Endothelial cell of umbilical vein (primary cell): ENCODE data around the gene LONP2. TPM values are rescaled to one million over a fixed set of nuclear protein-coding genes. Genes with fewer than 3 reads are reported as not detected.

Experiments used
- BruUV-seq: library from RNA; stranded (reverse); fragments of 400-500 nt; replicated peaks from 2 replicates; lab custom pipeline; 2021; lab: Mats Ljungman, UMichigan
- CTCF ChIA-PET: fragments of 300-600, 350-600 bp; sonication (Branson Sonifier 250); formaldehyde crosslinking; loops from one replicate; lab custom pipeline; 2021; ENCODE audit warnings: antibody characterized with exemption, inconsistent platforms; lab: Charles Lee
- POLR2A ChIA-PET: fragments of 300-600, 350-600 bp; sonication (Branson Sonifier 250); formaldehyde crosslinking; loops from one replicate; lab custom pipeline; 2021; ENCODE audit warnings: antibody characterized with exemption, inconsistent platforms; lab: Charles Lee
- DNase-seq: peaks from one replicate; pipeline ENCODE4 v3.0.0-alpha.2; 2011; ENCODE audit warnings: low read depth, low spot score
- FAIRE-seq: peaks from 2 replicates; lab custom pipeline; 2011; peaks lifted over from hg19 to GRCh38; lab: Jason Lieb, UNC
- H2AFZ ChIP-seq: 2 replicates; pipeline ENCODE4 v1.6.0; 2012; ENCODE audit warnings: low read depth, low read length, control low read depth, inconsistent platforms
- H3K27ac ChIP-seq: 2 replicates; pipeline ENCODE4 v1.5.1; 2011; ENCODE audit warnings: low read depth, mild to moderate bottlenecking, control low read depth, low read length, moderate library complexity; ENCODE audit not compliant: insufficient read depth
- H3K27me3 ChIP-seq, 2 experiments: 2 replicates each; pipeline versions ENCODE4 v1.6.0 to v1.6.1; 2011; ENCODE audit warnings: low read length in 2 of 2, mixed read lengths in 1 of 2; ENCODE audit not compliant: control insufficient read depth in 2 of 2, insufficient read depth in 2 of 2
- H3K36me3 ChIP-seq, 2 experiments: 2 replicates in 1 of 2; 3 replicates in 1 of 2; pipeline ENCODE4 v1.5.1; 2011; ENCODE audit warnings: low read length in 2 of 2, mild to moderate bottlenecking in 1 of 2, moderate library complexity in 1 of 2; ENCODE audit not compliant: control insufficient read depth in 2 of 2, insufficient read depth in 2 of 2; ENCODE audit errors: extremely low read depth in 1 of 2
- H3K4me1 ChIP-seq: 3 replicates; pipeline ENCODE4 v1.5.1; 2011; ENCODE audit warnings: mild to moderate bottlenecking, low read length; ENCODE audit not compliant: control insufficient read depth, insufficient read depth; ENCODE audit errors: extremely low read depth
- H3K4me2 ChIP-seq: 2 replicates; pipeline ENCODE4 v1.6.1; 2011; ENCODE audit warnings: low read length, control low read depth, mixed read lengths; ENCODE audit not compliant: insufficient read depth
- H3K4me3 ChIP-seq, 3 experiments: fragments of 200-600 bp in 1 of 3; sonication (generic), shearing (Covaris generic) in 1 of 3; replicated peaks in 1 of 3; 2 replicates each; pipeline ENCODE4 v1.5.1; 2011 to 2016; ENCODE audit warnings: control low read depth in 3 of 3, low read length in 3 of 3, mild to moderate bottlenecking in 2 of 3, inconsistent platforms in 1 of 3, low read depth in 1 of 3, moderate library complexity in 1 of 3; ENCODE audit not compliant: insufficient read depth in 1 of 3
- H3K79me2 ChIP-seq: 2 replicates; pipeline ENCODE4 v1.6.0; 2012; ENCODE audit warnings: low read length, inconsistent platforms; ENCODE audit not compliant: control insufficient read depth, insufficient read depth
- H3K9ac ChIP-seq: replicated peaks from 2 replicates; pipeline ENCODE3; 2011; ENCODE audit warnings: low read length, control low read depth; ENCODE audit not compliant: insufficient read depth; ENCODE audit errors: extremely low read depth
- H3K9me1 ChIP-seq: replicated peaks from 3 replicates; pipeline ENCODE4 v1.6.0; 2011; ENCODE audit warnings: mild to moderate bottlenecking, low read length; ENCODE audit not compliant: control insufficient read depth, insufficient read depth; ENCODE audit errors: extremely low read depth
- H3K9me3 ChIP-seq: replicated peaks from 2 replicates; pipeline ENCODE4 v1.5.1; 2012; ENCODE audit warnings: low read length, inconsistent platforms; ENCODE audit not compliant: control insufficient read depth, insufficient read depth
- H4K20me1 ChIP-seq: replicated peaks from 2 replicates; pipeline ENCODE3; 2011; ENCODE audit warnings: mild to moderate bottlenecking, low read length; ENCODE audit not compliant: control insufficient read depth, insufficient read depth; ENCODE audit errors: extremely low read depth
- EZH2 ChIP-seq: IDR thresholded peaks from 2 replicates; pipeline ENCODE4 v1.6.1; 2012; ENCODE audit warnings: borderline replicate concordance, low read depth, mild to moderate bottlenecking, moderate library complexity, low read length, inconsistent platforms; ENCODE audit not compliant: severe bottlenecking
- FOS ChIP-seq: IDR thresholded peaks from 2 replicates; pipeline ENCODE4 v1.6.1; 2011; ENCODE audit warnings: mild to moderate bottlenecking, low read length, moderate library complexity, borderline replicate concordance; ENCODE audit not compliant: insufficient read depth
- GATA2 ChIP-seq: IDR thresholded peaks from 2 replicates; pipeline ENCODE4 v1.7.0; 2011; ENCODE audit warnings: low read depth, mild to moderate bottlenecking, moderate library complexity, mixed read lengths, low read length; ENCODE audit not compliant: insufficient read length, insufficient read depth
- JUN ChIP-seq: IDR thresholded peaks from 2 replicates; pipeline ENCODE4 v1.6.1; 2011; ENCODE audit warnings: borderline replicate concordance, low read depth; ENCODE audit not compliant: insufficient read length, insufficient read depth
- MYC ChIP-seq: IDR thresholded peaks from one replicate; pipeline ENCODE4 v1.6.1; 2011; ENCODE audit warnings: mild to moderate bottlenecking, low read depth, low read length
- POLR2A ChIP-seq: IDR thresholded peaks from 2 replicates; pipeline ENCODE4 v1.6.1; 2012; ENCODE audit warnings: low read depth, mild to moderate bottlenecking, control low read depth, low read length
- POLR2AphosphoS5 ChIP-seq: IDR thresholded peaks from 2 replicates; pipeline ENCODE4 v1.6.1; 2012; ENCODE audit warnings: low read depth, mild to moderate bottlenecking, control low read depth, low read length, moderate library complexity; ENCODE audit not compliant: insufficient read depth
- dilution Hi-C: fragments of 300-500 bp; cut with MboI; formaldehyde crosslinking; loops from one replicate; pipeline ENCODE4 v1.15.0; 2019; ENCODE audit warnings: low sequenced_read_pairs; ENCODE audit not compliant: extremely low pct_ligation_motif_present
- intact Hi-C: fragments of 100-400 bp; cut with micrococcal nuclease; formaldehyde crosslinking; loops from one replicate; pipeline ENCODE4 v1.10.0; 2022
- polyA plus RNA-seq, 4 experiments: library from polyadenylated mRNA; depleted of rRNA in 3 of 4; stranded (reverse) in 3 of 4; unstranded in 1 of 4; fragments of >200 nt; gene quantifications; 2 replicates each; pipeline versions ENCODE4 v1.2.1 to v1.2.3, GENCODE V29; 2011 to 2012; ENCODE audit warnings: missing spikeins in 1 of 4
- total RNA-seq: library from RNA; stranded (reverse); gene quantifications from 2 replicates; pipeline ENCODE4 v1.2.3, GENCODE V29; 2021
- TF ChIP-seq, protein P1 (sequence below), 2 donors: IDR thresholded peaks; 1 replicate in 1 of 2; 2 replicates in 1 of 2; pipeline ENCODE4 v1.5.1; 2011; ENCODE audit warnings: low read length in 2 of 2, mild to moderate bottlenecking in 2 of 2, moderate library complexity in 2 of 2, control low read depth in 1 of 2, inconsistent platforms in 1 of 2, low read depth in 1 of 2; ENCODE audit not compliant: insufficient read depth in 1 of 2; ENCODE audit errors: extremely low read depth in 1 of 2

Gene LONP2
- total and polyA plus RNA-seq, 2 donors (not counting 3 experiments of a cell fraction or from before 2014, with no cell fraction given): 13.5 to 38.4 TPM

- H3K4me2 ChIP-seq: no peak overlapping the region
- H3K9me3 ChIP-seq: no peaks in the 10 kb centered on the region
- no peak overlapping the region for H2AFZ ChIP-seq
- no peaks in the 10 kb centered on the region for H3K4me1 ChIP-seq
- dilution Hi-C loops: no loop called here
- DNase-seq (no peak), FAIRE-seq (no peak)
- H3K27ac ChIP-seq: no peak overlapping the region
- no peaks in the 10 kb centered on the region for H3K27me3 ChIP-seq
- BruUV-seq: no TSS peak
- intact Hi-C loops: no loop called here
- peaks cover 0 to 5% of the 10 kb centered on the region in 2 experiments for H3K36me3 ChIP-seq
- TF ChIP-seq, protein P1, sequence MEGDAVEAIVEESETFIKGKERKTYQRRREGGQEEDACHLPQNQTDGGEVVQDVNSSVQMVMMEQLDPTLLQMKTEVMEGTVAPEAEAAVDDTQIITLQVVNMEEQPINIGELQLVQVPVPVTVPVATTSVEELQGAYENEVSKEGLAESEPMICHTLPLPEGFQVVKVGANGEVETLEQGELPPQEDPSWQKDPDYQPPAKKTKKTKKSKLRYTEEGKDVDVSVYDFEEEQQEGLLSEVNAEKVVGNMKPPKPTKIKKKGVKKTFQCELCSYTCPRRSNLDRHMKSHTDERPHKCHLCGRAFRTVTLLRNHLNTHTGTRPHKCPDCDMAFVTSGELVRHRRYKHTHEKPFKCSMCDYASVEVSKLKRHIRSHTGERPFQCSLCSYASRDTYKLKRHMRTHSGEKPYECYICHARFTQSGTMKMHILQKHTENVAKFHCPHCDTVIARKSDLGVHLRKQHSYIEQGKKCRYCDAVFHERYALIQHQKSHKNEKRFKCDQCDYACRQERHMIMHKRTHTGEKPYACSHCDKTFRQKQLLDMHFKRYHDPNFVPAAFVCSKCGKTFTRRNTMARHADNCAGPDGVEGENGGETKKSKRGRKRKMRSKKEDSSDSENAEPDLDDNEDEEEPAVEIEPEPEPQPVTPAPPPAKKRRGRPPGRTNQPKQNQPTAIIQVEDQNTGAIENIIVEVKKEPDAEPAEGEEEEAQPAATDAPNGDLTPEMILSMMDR (IDR thresholded peaks at IDR 0.05; ENCODE audit: extremely low read depth in 1 of 2, insufficient read depth in 1 of 2, low read depth in 1 of 2, low read length in 2 of 2): no peak
- TF ChIP-seq GATA2: no peak
- no peak for TF ChIP-seq POLR2AphosphoS5
- TF ChIP-seq JUN: no peak
- no peak for TF ChIP-seq EZH2
- no peaks in the 10 kb centered on the region for H4K20me1 ChIP-seq
- H3K9me1 ChIP-seq: no peaks in the 10 kb centered on the region
- ChIA-PET POLR2A (no interaction called here), CTCF (interaction anchor here (1.2 to 2.1 kb wide), 3 partner anchors 17 to 295 kb away, joined by 4 to 7 read pairs (median 6); no protein-coding TSS in a partner anchor)
- no peak overlapping the region for H3K4me3 ChIP-seq
- no peak overlapping the region for H3K9ac ChIP-seq
- H3K79me2 ChIP-seq: no peaks in the 10 kb centered on the region
Measured at GRCh38 chr16:48335961-48336360, 91.9 kb downstream of the LONP2 start.

DNA sequence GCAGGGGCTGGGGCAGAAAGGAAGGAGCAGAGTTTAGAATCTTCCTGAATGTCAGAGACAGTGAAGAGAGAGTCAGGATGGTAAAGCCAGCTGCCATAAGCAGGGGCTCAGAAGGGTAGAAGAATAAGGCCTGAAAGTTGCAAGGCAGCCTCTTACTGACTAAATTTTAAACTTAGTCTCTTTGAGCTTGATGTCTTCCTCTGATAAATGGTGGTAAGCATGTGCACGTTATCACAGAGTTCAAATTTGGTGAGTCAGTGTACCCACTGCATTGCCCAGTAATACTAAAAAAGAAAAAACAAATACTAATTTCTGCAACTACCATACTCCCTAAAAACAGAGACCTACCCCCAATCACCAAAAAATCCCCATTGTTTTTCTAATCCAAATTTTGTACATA lies 96.0 kb downstream of the LONP2 start:
- Histone ChIP-seq H3K9me3 (no peaks in the 10 kb centered on the region), H3K9me1 (no peaks in the 10 kb centered on the region), H3K27me3 (no peaks in the 10 kb centered on the region), H3K79me2 (no peaks in the 10 kb centered on the region), H3K27ac (no peak overlapping the region), H3K4me1 (no peaks in the 10 kb centered on the region), H3K4me2 (no peak overlapping the region), H2AFZ (no peak overlapping the region), H3K4me3 (no peak overlapping the region), H3K36me3 (peaks cover 0 to 7% of the 10 kb centered on the region in 2 experiments), H3K9ac (no peak overlapping the region), H4K20me1 (no peaks in the 10 kb centered on the region)
- DNase-seq (no peak), FAIRE-seq (no peak)
- dilution Hi-C loops: no loop called here
- intact Hi-C loops: no loop called here
- BruUV-seq: no TSS peak
- ChIA-PET CTCF (interaction anchor here (0.7 kb wide), 1 partner anchor 283 kb away, joined by 3 read pairs; no protein-coding TSS in a partner anchor), POLR2A (no interaction called here)
- no peak for TF ChIP-seq JUN
- TF ChIP-seq FOS: no peak
- TF ChIP-seq MYC: no peak
- no peak for TF ChIP-seq GATA2
- TF ChIP-seq, protein P1 (IDR thresholded peaks at IDR 0.05; ENCODE audit: extremely low read depth in 1 of 2, insufficient read depth in 1 of 2, low read depth in 1 of 2, low read length in 2 of 2): no peak
- no peak for TF ChIP-seq POLR2A
